ENCODE data around the gene BCAR3. TPM values are rescaled to one million over a fixed set of nuclear protein-coding genes. Genes with fewer than 3 reads are reported as not detected.

Gene BCAR3
- total RNA-seq, 1 experiment from 2014 or later = 9.3 TPM

GRCh38 chr1:93516164-93516563 lies 165.5 kb downstream of the BCAR3 start:
- H3K4me3 Mint-ChIP-seq (ENCODE audit: unreplicated experiment) = no peak overlapping the region
- CTCF ChIA-PET = no interaction called here
- H3K27ac Mint-ChIP-seq (ENCODE audit: unreplicated experiment) = no peak overlapping the region
- POLR2A ChIA-PET = no interaction called here
- Histone ChIP-seq H3K9me3 (no peaks in the 10 kb centered on the region), H3K36me3 (ENCODE audit: control insufficient read depth, insufficient read depth, low read length) (no peaks in the 10 kb centered on the region), H3K4me1 (no peaks in the 10 kb centered on the region), H3K27me3 (replicated peaks; ENCODE audit: control insufficient read depth, insufficient read depth, low read length) (no peaks in the 10 kb centered on the region), H3K4me3 (ENCODE audit: low read depth, low read length) (no peak overlapping the region)
- no peaks in the 10 kb centered on the region for H3K27me3 Mint-ChIP-seq (ENCODE audit: insufficient read depth, unreplicated experiment)
- TF ChIP-seq CTCF (IDR thresholded peaks at IDR 0.05; ENCODE audit: insufficient read depth in 1 of 2, low read depth in 1 of 2, low read length in 1 of 2, severe bottlenecking in 1 of 2, unreplicated experiment in 1 of 2) = no peak
- BruUV-seq (replicated peaks) = no TSS peak
- intact Hi-C loops (cut with micrococcal nuclease; ENCODE audit: unreplicated experiment) = no loop called here
- H3K4me1 Mint-ChIP-seq (ENCODE audit: low read depth, unreplicated experiment) = peaks cover 10% of the 10 kb centered on the region
- peaks cover 10% of the 10 kb centered on the region for H3K36me3 Mint-ChIP-seq (ENCODE audit: insufficient read depth, unreplicated experiment)
- no peaks in the 10 kb centered on the region for H3K9me3 Mint-ChIP-seq (ENCODE audit: unreplicated experiment)
- no peak for DNase-seq

Other genes with a start within 250 kb of the BCAR3 start
- 32.7 and 33.4 TPM in 2 replicates for gene FNBP1L, start 233.7 kb downstream of the BCAR3 start, total RNA-seq (2022)
- gene DNTTIP2, start 197.4 kb upstream of the BCAR3 start, total RNA-seq (2022) = 39.0 and 39.9 TPM in 2 replicates
- gene GCLM, start 227.6 kb upstream of the BCAR3 start, total RNA-seq (2022) = 11.7 and 11.8 TPM in 2 replicates

Data from Caco-2 (cell line).